OCI-LY1 (cell line): ENCODE results near the gene CDA.
"Not testable (repeated sequence)": the region's sequence is repeated elsewhere in the genome, so short reads cannot be mapped to it uniquely, and the experiment has no call there.

Experiments used
- H2AFZ ChIP-seq: fragments of 200-600 bp; sonication (generic), shearing (Covaris generic); 2 replicates; pipeline ENCODE4 v1.6.0; 2014; ENCODE audit warnings: antibody characterized with exemption, mild to moderate bottlenecking, low read length
- H3F3A ChIP-seq: fragments of 200-600 bp; sonication (generic), shearing (Covaris generic); 2 replicates; pipeline ENCODE4 v1.6.0; 2014; ENCODE audit warnings: mild to moderate bottlenecking, antibody characterized with exemption, low read length, moderate library complexity; ENCODE audit not compliant: insufficient read depth
- H3K27ac ChIP-seq: fragments of 200-600 bp; sonication (generic); 2 replicates; pipeline ENCODE4 v1.5.1; 2014; ENCODE audit warnings: low read length, mixed run types, mild to moderate bottlenecking, low read depth; ENCODE audit not compliant: poor library complexity, severe bottlenecking
- H3K27me3 ChIP-seq: fragments of 200-600 bp; sonication (generic); 2 replicates; pipeline ENCODE4 v1.6.0; 2014; ENCODE audit warnings: antibody characterized with exemption, mild to moderate bottlenecking, low read length, moderate library complexity; ENCODE audit not compliant: insufficient read depth
- H3K36me3 ChIP-seq: fragments of 200-600 bp; sonication (generic); 2 replicates; pipeline ENCODE4 v1.6.1; 2014; ENCODE audit warnings: mild to moderate bottlenecking, antibody characterized with exemption, low read length, moderate library complexity, mixed read lengths; ENCODE audit not compliant: insufficient read depth
- H3K4me1 ChIP-seq: fragments of 200-600 bp; sonication (generic); 2 replicates; pipeline ENCODE4 v1.5.1; 2014; ENCODE audit warnings: mild to moderate bottlenecking, low read length, moderate library complexity; ENCODE audit not compliant: insufficient read depth, severe bottlenecking
- H3K4me2 ChIP-seq: fragments of 200-600 bp; sonication (generic), shearing (Covaris generic); 2 replicates; pipeline ENCODE4 v1.6.1; 2014; ENCODE audit warnings: low read length
- H3K4me3 ChIP-seq: fragments of 200-600 bp; sonication (generic); 2 replicates; pipeline ENCODE4 v1.5.1; 2014; ENCODE audit warnings: low read length, low read depth, mild to moderate bottlenecking, mixed read lengths; ENCODE audit not compliant: poor library complexity, severe bottlenecking
- H3K79me2 ChIP-seq: fragments of 200-600 bp; shearing (Covaris generic); 2 replicates; pipeline ENCODE4 v1.6.1; 2016; ENCODE audit warnings: mixed run types, low read length, mixed read lengths; ENCODE audit not compliant: insufficient read depth
- H3K9ac ChIP-seq: fragments of 200-600 bp; sonication (generic), shearing (Covaris generic); 2 replicates; pipeline ENCODE4 v1.6.1; 2014; ENCODE audit warnings: mild to moderate bottlenecking, low read length, mixed read lengths
- H3K9me2 ChIP-seq: fragments of 200-600 bp; sonication (generic), shearing (Covaris generic); 2 replicates; pipeline ENCODE4 v1.6.1; 2014; ENCODE audit warnings: low read depth, mild to moderate bottlenecking, low read length, mixed read lengths
- H3K9me3 ChIP-seq: fragments of 200-600 bp; shearing (Covaris generic); 2 replicates; pipeline ENCODE4 v1.6.1; 2014; ENCODE audit warnings: low read length, mixed read lengths
- H4K20me1 ChIP-seq: fragments of 200-600 bp; sonication (generic), shearing (Covaris generic); 2 replicates; pipeline ENCODE4 v1.6.0; 2016; ENCODE audit warnings: mild to moderate bottlenecking, low read length; ENCODE audit not compliant: insufficient read depth
- EZH2 ChIP-seq: fragments of 200-600 bp; sonication (generic), shearing (Covaris generic); IDR thresholded peaks from 2 replicates; pipeline ENCODE4 v1.8.0; 2017; ENCODE audit warnings: borderline replicate concordance, mixed run types, mild to moderate bottlenecking, antibody characterized with exemption, low read length, moderate library complexity, mixed read lengths
- TF ChIP-seq, protein P1 (sequence below): fragments of 200-600 bp; sonication (generic), shearing (Covaris generic); IDR thresholded peaks from 2 replicates; pipeline ENCODE4 v1.5.1; 2017; ENCODE audit warnings: mild to moderate bottlenecking, antibody characterized with exemption, low read length, moderate library complexity, mixed read lengths

The CDA gene

DNA sequence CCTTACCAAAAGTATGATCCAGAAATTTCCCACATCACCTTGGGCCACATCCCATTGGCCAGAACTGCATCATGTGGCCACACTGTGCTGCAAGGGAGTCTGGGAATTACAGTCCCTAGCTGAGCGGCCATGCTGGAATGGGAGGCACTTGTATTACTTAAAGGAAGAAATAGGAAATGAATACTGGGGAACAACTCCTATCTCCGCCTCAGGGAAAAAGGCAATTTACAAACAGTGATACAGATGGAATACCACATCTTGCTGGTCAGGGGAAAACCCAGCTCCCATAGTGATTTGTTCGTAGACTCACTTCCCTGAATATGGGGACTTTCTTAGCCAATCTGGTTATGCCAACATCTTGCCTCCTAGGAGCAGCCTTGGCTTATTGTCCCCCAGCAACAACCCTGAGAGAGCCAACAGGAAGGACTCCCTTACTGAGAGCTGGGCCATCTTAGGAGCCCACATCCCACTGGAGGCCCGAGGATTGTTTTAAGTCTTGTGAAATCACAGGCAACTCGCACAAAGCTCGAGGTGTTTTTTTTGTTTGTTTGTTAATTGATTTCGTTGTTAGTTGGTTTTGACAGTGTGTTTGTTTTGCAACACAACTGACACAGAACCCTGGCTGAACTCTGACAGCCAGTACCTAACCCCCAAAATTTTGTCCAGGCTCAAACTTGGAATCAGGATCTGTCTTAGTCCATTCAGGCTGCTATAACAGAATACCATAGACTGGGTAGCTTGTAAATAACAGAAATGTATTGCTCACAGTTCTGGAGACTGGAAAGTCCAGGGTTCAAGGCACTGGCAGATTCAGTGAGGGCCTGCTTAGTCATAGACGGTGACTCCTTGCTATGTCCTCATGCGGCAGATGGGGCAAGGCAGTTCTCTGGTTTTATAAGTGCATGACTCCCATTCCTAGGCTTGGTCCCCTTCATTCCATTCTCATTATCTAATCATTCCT, 14.9 kb downstream of the CDA start:
- no peaks in the 10 kb centered on the region for H3K4me1 ChIP-seq
- no peaks in the 10 kb centered on the region for H3K9me2 ChIP-seq
- H2AFZ ChIP-seq = no peak overlapping the region
- no peaks in the 10 kb centered on the region for H3K79me2 ChIP-seq
- TF ChIP-seq, protein P1, sequence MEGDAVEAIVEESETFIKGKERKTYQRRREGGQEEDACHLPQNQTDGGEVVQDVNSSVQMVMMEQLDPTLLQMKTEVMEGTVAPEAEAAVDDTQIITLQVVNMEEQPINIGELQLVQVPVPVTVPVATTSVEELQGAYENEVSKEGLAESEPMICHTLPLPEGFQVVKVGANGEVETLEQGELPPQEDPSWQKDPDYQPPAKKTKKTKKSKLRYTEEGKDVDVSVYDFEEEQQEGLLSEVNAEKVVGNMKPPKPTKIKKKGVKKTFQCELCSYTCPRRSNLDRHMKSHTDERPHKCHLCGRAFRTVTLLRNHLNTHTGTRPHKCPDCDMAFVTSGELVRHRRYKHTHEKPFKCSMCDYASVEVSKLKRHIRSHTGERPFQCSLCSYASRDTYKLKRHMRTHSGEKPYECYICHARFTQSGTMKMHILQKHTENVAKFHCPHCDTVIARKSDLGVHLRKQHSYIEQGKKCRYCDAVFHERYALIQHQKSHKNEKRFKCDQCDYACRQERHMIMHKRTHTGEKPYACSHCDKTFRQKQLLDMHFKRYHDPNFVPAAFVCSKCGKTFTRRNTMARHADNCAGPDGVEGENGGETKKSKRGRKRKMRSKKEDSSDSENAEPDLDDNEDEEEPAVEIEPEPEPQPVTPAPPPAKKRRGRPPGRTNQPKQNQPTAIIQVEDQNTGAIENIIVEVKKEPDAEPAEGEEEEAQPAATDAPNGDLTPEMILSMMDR = no peak
- TF ChIP-seq EZH2 = no peak
- no peaks in the 10 kb centered on the region for H4K20me1 ChIP-seq
- H3F3A ChIP-seq = no peaks in the 10 kb centered on the region
- no peaks in the 10 kb centered on the region for H3K9me3 ChIP-seq
- H3K36me3 ChIP-seq = no peaks in the 10 kb centered on the region
- H3K4me3 ChIP-seq = no peak overlapping the region
- H3K27me3 ChIP-seq = peaks cover 5% of the 10 kb centered on the region; the same call in 1 of the 2 replicates
- no peak overlapping the region for H3K27ac ChIP-seq
- no peak overlapping the region for H3K9ac ChIP-seq
- H3K4me2 ChIP-seq = no peak overlapping the region

DNA sequence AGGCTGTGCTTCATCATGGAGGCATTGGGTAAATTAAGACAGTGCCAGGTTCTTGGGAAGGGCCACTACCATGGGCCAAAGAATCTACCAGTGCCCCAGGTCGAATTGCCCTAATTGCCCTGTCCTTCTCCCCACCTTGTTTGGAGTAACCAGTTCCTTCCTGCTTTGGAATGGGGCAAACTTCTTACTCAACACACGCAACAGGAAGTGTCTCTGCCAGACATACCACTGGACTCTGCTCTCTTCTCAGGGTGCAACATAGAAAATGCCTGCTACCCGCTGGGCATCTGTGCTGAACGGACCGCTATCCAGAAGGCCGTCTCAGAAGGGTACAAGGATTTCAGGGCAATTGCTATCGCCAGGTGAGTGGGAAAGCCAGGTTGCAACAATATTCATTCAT, 15.8 kb downstream of the CDA start:
- Histone ChIP-seq H3K27ac (no peak overlapping the region), H3K9ac (no peak overlapping the region), H3K4me1 (no peaks in the 10 kb centered on the region), H3K9me3 (no peaks in the 10 kb centered on the region), H2AFZ (no peak overlapping the region), H3K4me3 (no peak overlapping the region), H3K36me3 (no peaks in the 10 kb centered on the region), H3K79me2 (no peaks in the 10 kb centered on the region), H3K4me2 (no peak overlapping the region), H3F3A (no peaks in the 10 kb centered on the region), H3K27me3 (peaks cover 5% of the 10 kb centered on the region; the same call in 1 of the 2 replicates), H4K20me1 (no peaks in the 10 kb centered on the region), H3K9me2 (no peaks in the 10 kb centered on the region)
- TF ChIP-seq, protein P1 = no peak
- TF ChIP-seq EZH2 = no peak

DNA sequence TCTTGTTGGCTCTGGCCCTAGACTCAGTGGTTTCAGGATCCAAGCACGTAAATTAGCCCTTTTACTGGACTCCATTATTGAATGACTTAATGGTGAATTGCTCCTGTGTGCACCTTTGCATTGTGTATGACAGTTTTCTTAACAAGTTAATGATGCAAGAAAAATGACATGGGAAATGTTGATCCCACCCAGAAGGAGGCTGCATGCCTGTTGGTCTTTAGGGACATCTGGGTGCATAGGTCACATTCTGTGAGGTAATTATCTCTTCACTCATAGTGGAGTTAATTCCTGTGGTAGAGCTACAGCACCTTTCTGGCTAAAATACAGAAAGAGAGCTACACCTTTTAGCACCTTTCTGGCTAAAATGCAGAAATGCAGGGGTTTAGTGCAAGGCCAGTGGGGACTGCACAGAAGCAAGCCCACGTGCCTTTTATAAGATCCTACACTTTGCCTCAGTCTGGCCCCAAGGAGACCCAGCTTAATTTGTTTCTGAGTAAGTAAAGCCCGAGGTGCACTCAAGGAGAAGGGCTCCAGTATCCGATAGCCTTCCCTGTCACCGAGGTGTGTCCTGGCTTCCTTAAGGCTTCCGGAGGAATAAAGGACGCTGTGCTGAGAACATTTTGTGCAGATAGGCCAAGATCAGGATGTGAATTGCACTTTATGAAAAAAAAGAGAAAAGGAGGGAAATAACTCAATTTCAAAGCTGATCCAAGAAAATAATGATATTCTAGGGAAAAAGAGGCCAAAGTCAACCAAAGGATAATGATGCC, 18.1 kb downstream of the CDA start:
- not testable (repeated sequence) for H4K20me1 ChIP-seq, H3K27ac ChIP-seq, H3K36me3 ChIP-seq, H3K9me2 ChIP-seq, H3K9ac ChIP-seq, H3K27me3 ChIP-seq, H3K4me3 ChIP-seq, H2AFZ ChIP-seq, H3K79me2 ChIP-seq, H3K9me3 ChIP-seq, H3K4me1 ChIP-seq, H3F3A ChIP-seq, H3K4me2 ChIP-seq
